GM13977 (cell line): ENCODE measurements around the gene RNF10.

ENCODE experiments used
- DNase-seq: peaks from one replicate; pipeline ENCODE4 v3.0.0; 2012; ENCODE audit warnings: low spot score
- in situ Hi-C: fragments of 300-500 bp; cut with MboI; formaldehyde crosslinking; loops from one replicate; pipeline ENCODE4 v1.12.0; 2022; ENCODE audit warnings: low sequenced_read_pairs, low pct_unique_long_range_greater_than_20kb, mixed read lengths, inconsistent platforms; ENCODE audit not compliant: unreplicated experiment
- TF ChIP-seq, protein P1 (sequence below): IDR thresholded peaks from 2 replicates; pipeline ENCODE4 v1.5.1; 2012; ENCODE audit warnings: mild to moderate bottlenecking, control low read depth; ENCODE audit not compliant: insufficient read depth; ENCODE audit errors: extremely low read depth, missing control alignments

Gene RNF10

DNA sequence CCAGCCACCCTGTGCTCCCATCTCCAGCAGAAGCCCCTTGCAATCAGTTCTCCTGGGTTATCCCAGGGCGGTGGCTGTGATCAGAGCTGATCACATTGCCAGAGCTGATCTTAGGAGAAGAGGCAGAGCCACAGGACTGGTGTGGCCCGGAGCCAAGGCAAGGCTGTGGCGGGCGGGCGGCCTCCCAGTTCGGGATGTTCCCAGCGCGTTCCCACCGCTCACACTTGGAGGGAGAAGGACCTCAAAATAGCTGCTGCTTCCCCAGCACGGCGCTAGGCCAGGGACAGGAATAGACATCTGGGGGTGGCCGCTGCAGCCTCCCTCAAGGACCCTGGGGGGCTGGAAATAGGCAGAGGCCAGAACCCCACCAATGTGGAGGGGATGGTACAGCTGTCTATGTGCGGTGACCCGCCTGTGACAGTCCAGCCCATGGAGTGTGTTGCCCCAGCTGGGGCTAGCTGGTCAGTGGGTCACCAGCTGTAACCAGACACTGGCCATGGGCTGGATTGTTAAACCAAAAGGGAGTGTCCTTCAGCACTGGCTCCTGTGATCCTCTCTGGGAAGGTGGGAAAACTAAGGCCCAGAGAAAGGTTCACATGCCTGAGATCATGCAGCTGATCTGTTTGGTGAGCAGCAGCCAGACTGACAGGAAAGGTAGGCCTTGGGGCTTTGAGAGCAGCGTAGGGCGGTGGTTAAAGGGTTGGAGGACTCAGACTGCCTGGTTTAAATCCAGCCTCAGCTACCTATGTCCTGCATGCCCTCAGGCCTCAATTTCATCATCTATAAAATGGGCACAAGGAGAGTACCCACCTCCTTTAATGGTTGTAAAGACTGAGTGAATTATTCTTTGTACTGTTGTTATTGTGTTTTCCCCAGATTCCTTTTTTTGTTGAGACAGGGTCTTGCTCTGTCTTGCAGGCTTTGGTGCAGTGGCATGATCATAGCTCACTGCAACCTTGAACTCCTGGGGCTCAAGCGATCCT, 55.1 kb downstream of the RNF10 start:
- no peak for DNase-seq
- in situ Hi-C loops: loop anchor here (10.0 to 25.0 kb wide), 2 partner anchors 126 to 373 kb away; partner anchors contain the start of gene UNC119B
- TF ChIP-seq, protein P1, sequence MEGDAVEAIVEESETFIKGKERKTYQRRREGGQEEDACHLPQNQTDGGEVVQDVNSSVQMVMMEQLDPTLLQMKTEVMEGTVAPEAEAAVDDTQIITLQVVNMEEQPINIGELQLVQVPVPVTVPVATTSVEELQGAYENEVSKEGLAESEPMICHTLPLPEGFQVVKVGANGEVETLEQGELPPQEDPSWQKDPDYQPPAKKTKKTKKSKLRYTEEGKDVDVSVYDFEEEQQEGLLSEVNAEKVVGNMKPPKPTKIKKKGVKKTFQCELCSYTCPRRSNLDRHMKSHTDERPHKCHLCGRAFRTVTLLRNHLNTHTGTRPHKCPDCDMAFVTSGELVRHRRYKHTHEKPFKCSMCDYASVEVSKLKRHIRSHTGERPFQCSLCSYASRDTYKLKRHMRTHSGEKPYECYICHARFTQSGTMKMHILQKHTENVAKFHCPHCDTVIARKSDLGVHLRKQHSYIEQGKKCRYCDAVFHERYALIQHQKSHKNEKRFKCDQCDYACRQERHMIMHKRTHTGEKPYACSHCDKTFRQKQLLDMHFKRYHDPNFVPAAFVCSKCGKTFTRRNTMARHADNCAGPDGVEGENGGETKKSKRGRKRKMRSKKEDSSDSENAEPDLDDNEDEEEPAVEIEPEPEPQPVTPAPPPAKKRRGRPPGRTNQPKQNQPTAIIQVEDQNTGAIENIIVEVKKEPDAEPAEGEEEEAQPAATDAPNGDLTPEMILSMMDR: no peak

DNA sequence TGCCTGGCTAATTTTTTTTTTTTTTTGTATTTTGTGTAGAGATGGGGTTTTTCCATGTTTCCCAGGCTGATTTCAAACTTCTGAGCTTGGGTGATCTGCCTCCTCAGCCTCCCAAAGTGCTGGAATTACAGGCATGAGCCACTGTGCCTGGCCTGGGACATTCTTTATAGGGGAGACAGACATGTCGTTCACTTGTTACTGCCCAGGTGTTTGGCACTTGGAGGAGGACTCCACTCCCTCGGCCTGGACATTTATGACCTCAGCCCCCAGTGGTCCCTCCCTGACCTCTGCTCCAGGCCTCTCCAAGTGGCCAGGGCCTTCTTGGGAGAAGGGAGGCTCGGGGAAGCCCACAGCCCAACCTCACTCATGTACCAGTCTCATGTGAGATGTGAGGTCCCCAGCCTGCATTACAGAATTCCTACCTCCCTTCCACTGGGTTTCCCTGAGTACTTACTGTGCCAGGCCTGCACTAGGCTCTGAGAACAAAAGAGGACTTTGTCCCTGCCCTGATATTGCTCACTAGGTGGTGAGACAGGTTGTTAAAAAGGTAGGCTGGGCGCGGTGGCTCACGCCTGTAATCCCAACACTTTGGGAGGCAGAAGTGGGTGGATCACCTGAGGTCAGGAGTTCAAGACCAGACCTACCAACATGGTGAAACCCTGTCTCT, 56.7 kb downstream of the RNF10 start:
- in situ Hi-C loops: loop anchor here (25.0 kb wide), 1 partner anchor 371 kb away; no protein-coding TSS in a partner anchor

DNA sequence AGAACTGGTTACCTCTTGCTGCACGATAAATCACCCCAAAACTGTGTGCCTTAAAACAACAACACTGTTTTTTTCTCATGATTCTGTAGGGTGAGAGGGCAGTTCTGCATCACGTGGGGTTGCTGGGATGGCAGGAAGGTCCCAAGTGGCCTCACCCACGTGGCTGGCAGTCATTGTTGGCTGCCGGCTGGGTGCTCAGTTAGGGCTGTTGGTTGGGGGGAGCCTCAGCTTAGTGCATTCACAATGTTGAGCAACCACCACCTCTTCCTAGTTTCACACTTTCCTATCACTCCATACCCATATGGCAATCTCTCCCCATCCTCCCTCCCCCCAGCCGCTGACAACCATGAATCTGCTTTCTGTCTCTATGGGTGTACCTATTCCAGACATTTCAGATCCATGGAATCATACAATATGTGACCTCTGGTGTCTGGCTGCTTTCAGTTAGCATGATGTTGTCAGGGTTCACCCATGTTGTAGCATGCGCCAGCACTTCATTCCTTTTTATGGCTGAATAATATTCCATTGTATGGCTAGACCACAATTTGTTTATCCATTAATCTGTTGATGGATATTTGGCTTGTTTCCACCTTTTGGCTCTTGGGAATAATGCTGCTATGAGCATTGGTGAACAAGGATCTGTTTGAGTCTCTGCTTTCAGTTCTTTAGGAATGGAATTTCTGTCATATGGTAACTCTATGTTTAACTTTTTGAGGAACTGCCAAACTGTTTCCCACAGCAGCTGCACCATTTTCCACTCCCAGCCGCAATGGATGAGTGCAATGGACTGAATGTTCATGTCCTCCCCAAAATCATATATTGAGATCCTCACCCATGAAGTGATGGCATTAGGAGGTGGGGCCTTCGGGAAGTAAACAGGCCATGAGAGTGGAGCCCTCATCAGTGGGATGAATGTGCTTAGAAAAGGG, 58.2 kb downstream of the RNF10 start:
- TF ChIP-seq, protein P1: no peak
- in situ Hi-C loops: loop anchor here (25.0 kb wide), 1 partner anchor 370 kb away; no protein-coding TSS in a partner anchor
- DNase-seq: no peak

More for the DNA sequence above, 56.7 kb downstream of the RNF10 start:
- TF ChIP-seq, protein P1: no peak
- DNase-seq: no peak

DNA sequence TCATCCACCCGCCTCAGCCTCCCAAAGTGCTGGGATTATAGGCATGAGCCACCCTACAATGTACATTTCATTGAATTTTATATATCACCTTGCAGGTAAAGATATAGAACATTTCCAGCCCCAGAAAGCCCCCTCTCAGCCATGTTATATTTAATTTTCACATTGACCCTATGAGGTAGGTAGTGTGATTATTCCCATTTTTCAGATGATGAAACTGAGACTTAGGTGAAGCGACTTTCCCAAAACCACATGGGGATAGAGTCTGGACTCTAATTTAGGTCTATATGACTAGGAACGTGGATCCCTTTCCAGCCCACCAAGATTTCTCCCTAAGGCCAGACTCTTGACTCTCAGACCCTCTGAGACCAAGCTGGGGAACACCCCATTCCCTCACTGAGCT, 62.7 kb downstream of the RNF10 start:
- in situ Hi-C loops: loop anchor here (25.0 kb wide), 1 partner anchor 365 kb away; no protein-coding TSS in a partner anchor
- no peak for DNase-seq
- TF ChIP-seq, protein P1: no peak

DNA sequence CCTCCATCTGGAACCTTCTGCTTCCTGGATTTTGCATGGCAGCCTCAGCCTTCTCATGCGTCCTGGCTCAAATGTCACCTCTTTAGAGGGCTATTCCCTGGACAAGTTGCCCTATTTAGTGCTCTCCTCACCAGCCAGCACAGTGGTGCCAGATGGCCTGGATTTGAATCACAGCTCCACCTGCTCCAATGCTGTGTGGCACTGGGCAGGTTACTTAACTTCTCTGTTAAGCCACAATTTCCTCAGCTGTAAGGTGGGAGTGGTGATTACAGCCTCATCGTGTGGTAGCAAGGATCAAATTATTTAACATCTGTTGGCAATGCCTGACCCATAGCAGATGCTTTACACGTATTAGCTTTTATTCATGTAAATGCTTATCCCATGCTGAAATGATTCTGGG, 63.7 kb downstream of the RNF10 start:
- in situ Hi-C loops: loop anchor here (25.0 kb wide), 1 partner anchor 364 kb away; no protein-coding TSS in a partner anchor
- no peak for DNase-seq
- TF ChIP-seq, protein P1: no peak
